ENCODE data around the gene PLA2G5.
"Not testable (repeated sequence)": the region's sequence is repeated elsewhere in the genome, so short reads cannot be mapped to it uniquely, and the experiment has no call there.

PLA2G5 gene

DNA sequence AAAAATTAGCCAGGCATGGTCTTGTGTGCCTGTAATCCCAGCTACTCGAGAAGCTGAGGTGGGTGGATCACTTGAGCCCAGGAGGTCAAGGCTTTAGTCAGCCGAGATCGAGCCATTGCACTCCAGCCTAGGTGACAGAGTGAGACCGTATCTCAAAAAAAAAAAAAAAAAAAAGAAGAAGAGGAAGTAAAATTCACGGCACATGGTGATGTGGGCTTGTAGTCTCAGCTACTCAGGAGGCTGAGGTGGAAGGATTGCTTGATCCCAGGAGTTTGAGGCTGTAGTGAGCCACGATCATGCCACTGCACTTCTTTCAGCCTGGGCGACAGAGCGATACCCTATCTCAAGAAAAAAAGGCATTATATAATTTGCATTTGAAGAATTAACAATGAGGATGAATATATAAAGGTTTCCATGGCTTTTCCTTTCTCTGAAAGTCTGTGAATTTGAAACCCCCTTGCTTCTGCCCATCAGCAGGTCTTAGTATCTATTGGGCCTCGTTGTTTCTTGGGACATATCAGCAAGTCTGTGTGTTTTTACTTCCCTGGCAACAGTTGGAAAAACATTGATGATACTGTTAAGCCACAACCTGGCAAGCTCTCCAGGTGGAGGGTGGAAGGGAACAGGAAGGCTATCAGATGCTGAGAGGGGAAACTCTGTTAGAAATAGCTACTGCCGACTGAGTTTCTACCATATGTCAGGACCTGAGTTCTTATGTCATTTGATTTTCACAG lies 53.9 kb downstream of the PLA2G5 start:
- no peak for DNase-seq

- DNase-seq: no peak
These were observed 54.6 kb downstream of the PLA2G5 start for GRCh38 chr1:20124456-20125057.

DNA sequence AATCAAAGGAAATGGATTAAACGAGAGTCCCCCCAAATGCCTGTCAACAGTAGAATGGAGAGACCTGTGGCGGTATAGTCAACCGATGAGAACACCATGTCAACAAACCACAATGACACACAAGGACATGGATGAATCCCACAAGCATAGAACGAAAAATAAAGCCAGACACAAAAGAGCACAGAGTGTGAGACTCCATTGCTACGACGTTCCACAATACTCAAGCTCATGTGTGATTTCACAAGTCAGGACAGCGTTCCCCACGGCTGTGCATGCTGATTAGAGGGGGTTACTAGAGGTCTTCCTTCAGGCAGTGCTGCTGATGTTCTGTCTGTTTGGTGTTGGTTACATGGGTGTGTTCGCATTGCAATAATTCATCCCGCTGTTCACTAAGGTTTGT lies 55.1 kb downstream of the PLA2G5 start:
- no peak for DNase-seq

- no peak for DNase-seq
These were observed 56.2 kb downstream of the PLA2G5 start for GRCh38 chr1:20126041-20126805.

GRCh38 chr1:20126806-20127440 lies 56.9 kb downstream of the PLA2G5 start:
- no peak for DNase-seq

DNA sequence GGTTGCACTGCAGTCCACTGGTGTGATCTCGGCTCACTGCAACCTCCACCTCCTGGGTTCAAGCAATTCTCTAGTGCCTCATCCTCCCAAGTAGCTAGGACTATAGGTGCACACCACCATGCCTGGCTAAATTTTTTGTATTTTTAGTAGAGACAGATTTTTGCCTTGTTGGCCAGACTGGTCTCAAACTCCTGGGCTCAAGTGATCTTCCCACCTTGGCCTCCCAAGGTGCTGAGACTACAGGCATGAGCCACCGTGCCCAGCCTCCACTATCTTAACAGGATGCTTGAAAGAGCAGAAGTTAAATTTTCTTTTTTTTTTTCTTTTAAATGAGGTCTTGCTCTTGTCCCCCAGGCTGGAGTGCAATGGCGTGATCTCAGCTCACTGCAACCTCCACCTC lies 60.5 kb downstream of the PLA2G5 start:
- not testable (repeated sequence) for DNase-seq

DNA sequence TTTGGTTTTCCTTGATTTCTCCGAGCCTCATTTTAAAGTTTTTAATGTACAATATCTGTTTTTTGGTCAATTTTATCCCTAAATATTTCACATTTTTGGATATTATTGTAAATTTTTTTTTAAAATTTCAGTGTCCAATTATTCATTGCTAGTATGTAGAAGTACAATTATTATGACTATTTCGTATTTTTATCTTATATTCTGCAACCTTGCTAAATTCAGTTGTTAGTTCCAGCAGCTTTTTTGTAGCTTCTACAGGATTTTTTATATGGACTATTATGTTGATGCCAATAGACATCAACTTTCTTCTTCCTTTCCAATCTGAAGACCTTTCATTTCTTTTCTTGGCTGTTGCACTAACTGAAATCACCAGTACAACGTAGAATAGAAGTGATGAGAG lies 65.0 kb downstream of the PLA2G5 start:
- no peak for DNase-seq

- no peak for DNase-seq
These were observed 66.3 kb downstream of the PLA2G5 start for GRCh38 chr1:20136249-20136648.

- DNase-seq: no peak
These were observed 67.1 kb downstream of the PLA2G5 start for GRCh38 chr1:20137055-20137454.

DNA sequence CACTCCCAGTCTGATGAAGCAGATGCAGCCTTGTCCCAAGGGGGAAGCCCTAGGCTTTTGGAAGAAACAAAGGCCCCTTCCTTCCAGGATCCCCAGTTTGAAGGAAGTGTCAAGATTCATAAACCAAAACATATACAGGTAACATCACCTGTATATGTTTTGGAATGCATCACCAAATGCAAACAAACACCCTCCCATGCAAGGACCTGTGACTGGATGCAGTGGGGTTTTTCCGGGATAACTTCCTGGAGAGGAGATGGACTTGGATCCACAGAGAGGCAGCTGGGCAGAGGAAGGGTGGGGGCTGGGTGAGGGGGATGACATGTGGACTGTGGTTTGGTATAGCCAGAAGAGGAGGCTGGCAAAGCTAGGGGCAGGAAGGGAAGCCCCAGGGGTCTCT lies 67.6 kb downstream of the PLA2G5 start:
- no peak for DNase-seq

GRCh38 chr1:20138346-20138745 lies 68.4 kb downstream of the PLA2G5 start:
- DNase-seq: no peak

DNA sequence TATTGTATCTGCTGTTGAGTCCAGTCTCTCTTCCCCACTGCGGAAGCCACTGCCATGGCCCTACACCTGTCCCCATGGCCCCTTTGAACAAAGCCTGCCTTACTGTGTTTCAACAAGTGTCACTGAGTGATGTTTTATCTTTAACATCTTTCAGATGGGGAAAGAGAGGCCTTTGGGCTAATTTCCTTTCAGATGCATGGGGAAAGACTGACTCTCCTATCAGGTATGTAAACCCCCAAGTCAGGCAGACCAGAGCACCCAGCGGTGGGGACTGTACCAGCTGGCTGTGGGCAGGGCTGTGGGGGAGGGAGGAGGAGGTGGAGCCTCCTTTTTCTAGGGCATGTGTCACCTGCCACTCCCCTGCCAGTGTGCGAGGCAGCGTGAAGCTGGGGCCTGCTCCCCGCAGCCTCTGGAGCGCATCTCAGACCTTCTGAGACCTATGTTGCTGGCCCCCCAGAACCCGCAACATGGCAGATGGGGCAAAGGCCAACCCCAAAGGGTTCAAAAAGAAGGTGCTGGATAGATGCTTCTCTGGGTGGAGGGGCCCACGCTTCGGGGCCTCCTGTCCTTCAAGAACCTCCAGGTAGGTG lies 69.1 kb downstream of the PLA2G5 start, which contains the start of gene PLA2G2F:
Gene PLA2G2F, plus strand, starts transcription at position 363 of the 590 bp plus-strand sequence. Its CDS starts 105 bp downstream, at position 468.
- DNase-seq: no peak

GRCh38 chr1:20139776-20140612 lies 70.0 kb downstream of the PLA2G5 start:
- DNase-seq: no peak

DNA sequence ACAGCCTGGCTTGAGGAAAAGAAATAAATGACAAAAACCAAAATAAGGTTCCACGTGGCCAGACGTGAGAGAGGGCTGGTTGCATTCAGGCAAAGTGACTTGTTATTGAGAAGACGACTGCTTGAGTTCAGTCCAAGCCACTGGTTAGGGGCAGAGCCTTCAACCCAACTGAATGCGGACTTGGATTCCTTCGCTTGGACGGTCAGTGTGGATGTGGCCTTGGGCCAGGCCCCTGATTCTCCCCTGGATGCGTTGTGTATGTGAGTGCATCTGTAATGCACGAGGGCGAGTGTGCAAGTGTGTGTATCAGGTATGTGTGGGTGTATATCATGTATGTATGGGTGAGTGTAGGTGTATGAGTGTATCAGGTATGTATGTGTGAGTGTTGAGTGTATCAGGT lies 71.0 kb downstream of the PLA2G5 start:
- no peak for DNase-seq

- DNase-seq: no peak
These were observed 71.5 kb downstream of the PLA2G5 start for GRCh38 chr1:20141466-20141865.

All from activated CD8-positive, alpha-beta memory T cell treated with anti-CD3 and anti-CD28 coated beads, Interleukin-2, amount 50 U/mL, for 4 hours (primary cell).